Fibroblast of skin of back (primary cell): ENCODE measurements around the gene NOD1.
A peak's percentile ranks its signal among the peaks of the same experiment; 100 is the strongest.

Experiments used
- DNase-seq: peaks from one replicate; pipeline ENCODE4 v3.0.0-alpha.2; 2013

Gene NOD1

DNA sequence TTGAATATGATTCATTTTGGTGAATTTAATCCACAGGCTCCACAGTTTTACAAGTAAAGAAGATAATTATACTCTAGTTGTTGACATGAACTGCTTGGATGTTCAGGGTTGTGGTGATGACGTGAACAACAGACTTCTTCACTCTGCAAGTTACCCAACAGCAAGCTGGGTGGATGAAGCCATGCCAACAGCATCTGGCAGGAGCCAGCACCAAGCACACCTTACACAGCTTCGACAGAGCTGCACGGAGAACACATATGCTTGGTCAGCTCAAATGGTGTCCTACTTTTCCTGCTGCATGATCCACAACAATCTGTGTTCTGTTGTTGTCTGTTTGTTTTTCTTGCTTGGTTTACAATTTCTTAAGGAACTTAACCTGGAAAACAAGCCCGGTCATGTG is 9.8 kb downstream of the NOD1 start:
- no peak for DNase-seq

DNA sequence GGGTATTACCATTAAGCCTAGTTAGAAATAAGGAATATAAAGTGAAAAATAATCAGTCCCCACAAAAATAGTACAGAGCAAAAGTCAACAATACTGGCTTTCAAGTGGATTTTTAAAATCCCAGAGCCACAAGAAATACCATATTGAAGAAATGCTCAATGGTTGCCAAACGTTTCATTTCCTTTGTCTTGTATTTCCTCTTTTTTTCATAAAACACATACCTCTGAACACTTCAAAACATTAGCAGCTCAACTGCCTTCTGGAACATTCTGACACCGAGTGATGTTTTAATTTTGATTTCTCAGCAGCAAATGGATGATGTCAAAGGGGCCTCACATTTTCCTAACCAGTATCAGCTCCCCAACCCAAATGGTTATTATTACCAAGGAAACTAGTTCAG is 10.5 kb downstream of the NOD1 start:
- DNase-seq: no peak

DNA sequence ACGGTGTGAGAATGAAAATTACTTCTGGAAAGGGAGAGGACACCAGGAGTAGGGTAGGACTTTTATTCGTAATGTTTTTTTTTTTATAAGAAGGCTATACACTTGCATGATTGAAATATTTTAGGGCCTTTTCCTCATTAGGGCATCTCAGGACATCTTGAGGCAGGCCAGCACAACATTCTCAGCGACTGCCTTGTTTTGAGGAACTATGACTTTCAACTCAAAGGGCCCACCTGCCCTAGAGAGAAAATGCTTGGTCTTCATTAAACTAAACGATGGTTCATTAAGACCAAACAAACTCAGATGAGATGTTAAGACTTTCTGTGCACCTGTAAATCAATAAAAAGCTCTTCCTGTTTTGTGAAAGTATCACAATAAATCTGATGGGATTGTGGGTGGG is 11.3 kb downstream of the NOD1 start:
- no peak for DNase-seq

DNA sequence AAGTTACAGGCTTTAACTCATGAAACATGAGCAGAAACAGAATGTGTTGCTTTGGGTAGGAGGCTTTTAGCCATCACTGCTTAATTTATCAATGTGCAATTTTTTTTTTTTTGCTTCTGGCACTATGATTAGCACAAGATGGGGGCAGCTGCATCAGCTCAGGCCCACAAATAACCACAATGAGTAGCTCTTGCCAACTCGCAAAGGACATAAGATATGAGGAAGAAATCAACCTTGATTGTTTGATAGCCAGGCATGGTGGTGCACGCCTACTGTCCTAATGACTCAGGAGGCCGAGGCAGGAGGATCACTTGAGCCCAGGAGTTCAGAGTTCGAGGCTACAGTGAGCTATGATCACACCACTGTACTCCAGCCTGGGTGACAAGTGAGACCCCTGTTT is 12.3 kb downstream of the NOD1 start:
- DNase-seq: no peak

DNA sequence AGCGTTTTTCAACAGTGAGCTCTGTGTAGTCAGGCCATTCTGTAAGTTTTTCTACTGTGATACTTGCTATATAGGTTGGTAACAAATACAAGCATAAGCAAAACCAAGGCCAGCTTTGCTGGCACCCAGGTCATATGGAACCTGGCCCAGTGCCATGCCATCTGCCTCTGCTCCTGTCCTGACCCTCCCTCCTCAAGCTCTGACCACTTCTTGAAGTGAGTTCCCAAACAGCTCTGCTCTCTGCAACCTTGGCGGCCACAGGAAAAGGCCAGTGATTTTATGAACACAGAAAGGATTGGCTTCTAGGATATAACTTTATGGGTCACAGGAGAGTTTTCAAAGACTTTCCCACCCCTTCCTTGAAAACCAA is 12.8 kb downstream of the NOD1 start:
- no peak for DNase-seq

DNA sequence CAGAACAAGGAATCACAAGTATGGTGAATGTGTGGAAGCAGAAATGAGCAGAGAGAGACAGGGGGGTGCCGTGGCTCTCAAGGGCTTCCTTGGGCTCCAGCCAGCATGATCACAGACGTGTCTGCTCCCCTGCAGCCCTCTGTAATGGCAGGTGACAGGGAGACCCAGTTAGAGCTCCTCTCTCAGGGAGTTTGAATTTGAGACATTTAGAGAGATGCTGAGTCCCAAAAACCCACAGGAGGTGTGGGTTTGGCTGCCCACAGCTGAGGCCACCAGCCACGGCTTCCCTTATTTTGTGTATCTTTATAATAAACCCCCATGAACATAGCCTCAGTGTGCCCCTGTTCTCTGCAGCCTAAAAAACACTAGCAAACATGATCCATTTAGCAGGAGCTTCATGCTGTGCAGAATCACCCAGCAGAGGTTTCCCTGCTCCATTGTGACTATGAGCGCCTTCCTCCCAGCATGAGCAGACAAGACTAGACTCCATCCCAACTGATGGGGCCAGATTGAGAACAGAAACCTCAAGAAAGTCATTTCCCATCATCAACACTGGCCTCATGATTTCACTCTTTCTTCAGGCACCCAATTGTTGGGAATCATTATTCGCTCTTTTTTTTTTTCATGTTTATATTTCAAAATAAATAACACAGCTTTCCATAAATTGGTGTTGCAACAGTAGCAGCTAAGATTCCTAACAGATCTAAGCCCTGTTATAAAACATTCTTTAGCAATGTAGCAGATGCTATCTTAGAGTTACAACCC is 13.4 kb downstream of the NOD1 start:
- DNase-seq: no peak

DNA sequence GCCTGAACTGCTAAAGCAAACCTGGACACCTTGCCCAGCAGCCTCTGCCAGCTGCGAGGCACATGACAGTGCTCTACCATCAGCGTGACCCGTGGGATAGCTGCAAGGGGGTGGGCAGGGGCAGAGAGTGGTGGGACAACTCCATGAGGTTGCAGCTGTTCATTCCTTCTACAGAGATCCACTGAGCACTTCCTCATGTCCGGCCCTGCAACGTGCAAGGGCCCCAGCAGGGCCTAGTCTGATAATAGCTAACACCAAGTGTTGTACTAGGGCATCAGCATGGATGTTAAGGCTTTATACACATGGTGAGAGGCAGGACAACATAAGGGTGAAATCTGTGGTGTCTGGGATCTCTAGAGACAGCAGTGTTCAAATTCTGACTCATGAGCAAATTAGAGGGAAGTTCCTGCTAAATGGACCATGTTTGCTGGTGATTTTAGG is 14.3 kb downstream of the NOD1 start:
- DNase-seq: no peak

DNA sequence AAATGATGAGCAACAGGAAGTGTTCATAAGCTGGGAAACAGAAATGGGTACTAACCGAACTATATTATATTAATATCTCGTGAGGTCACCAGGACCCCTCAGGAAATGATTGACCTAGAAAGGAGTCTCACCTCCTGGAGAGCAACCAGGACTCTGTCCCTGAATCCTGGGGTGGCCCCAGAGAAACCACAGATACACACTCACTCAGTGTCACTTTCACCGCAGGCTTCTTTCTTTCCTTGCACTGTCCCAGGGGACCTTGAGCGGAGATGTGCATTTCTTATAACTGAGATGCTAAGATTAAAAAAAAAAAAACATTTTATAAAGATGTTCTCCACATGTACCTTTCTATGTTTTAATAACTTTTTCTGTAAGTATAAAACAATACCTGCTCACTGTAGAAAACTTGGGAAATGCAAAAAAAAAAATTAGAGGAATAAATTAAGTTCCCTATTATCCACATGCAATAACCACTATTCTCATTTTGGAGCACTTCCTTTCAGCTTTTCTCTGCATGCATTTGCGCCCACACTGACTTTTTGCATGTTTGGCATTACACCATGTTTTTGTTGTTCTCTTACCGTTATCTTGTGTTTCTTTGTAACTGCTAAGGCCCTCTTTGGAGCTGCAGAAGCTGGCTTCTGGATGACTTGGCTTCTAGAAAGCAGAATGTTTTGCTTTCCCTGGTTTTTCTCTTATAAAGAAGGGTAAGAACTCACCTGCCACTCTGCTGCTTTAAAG is 15.0 kb downstream of the NOD1 start:
- no peak for DNase-seq

DNA sequence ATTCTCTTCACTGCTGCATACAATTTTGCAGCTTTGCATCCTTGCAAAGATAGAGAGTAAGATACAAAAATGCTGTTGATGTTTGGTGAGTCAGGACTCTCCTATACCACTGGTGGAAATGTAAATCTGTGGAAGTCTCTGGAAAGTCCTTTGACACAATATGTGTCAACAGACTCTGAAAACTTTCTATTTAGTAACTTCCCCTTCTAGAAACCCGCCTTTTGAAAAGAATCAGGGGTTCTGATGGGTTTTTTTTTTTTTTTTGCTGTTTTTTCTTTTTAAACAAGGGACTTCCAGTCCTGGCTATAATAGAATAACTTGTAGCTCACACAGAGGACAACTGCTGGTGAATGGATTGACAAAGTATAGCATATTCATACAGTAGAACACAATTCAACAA is 16.4 kb downstream of the NOD1 start:
- no peak for DNase-seq

DNA sequence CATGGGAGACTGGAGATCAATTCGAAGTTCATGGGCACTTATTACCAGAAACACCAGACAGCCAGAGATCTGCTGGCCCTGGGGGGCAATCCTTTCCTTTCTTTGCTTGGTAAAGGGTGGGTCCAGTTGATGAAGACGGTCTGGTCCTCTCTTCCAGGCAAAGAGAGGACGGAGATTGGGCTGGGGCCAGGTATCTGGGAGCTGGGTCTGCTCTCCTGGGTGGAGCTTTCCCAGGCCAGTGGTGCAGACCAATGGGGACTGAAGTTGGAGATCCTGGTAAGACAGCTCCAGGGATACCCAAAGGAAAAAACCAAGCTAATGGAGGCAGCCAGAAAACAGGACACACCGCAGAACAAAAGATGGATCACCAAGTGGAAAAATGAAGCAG is 18.3 kb downstream of the NOD1 start:
- no peak for DNase-seq

DNA sequence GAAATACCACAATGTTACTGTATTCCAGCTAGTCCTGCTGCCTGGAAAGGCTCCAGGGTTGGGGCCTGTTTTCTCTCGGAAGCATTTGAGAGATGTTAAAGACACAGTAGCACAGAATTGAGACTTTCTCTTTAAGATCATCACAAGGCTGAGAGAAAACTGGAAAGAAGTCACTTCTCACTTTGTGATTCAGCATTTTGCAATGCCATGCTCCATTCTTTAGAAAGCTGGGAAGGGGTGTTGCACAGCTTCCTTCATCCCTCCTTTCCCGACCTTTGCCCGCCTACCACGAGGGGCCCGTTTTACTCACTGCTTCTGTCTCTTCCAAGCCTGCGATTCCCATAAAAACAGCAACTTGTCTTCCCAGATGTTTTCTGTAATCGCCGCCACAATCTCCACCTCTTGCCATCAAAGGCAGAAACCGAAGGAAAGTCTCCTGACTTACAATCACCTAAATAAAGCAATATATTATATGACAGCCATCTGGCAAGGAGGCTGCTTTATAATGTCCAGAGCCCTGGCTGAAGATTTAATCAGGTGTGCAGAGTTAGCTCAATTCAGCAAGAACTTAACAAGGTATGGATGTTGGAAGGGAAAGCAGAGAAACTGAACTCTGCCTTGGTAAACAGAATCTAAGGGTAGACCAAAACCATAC is 18.9 kb downstream of the NOD1 start:
- peak; percentile 94 for DNase-seq

DNA sequence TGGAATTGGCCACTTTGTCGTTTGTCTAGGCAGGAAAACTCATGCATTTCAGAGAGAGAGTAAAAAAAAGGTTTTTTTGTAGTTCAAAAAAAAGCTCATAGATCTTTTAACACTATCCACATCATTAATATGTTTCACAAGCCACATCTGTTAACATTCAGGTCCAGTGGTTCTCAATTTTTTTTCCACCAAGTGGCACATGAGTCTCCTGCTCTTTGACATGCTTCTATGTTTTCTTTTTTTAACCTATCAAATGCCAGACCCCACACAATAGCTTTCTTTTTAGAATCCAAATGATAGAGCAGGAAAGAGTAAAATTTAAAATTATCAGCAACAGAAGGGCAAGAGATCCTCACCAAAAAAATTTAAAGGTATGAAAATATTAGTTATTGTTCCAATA is 20.3 kb downstream of the NOD1 start:
- no peak for DNase-seq

DNA sequence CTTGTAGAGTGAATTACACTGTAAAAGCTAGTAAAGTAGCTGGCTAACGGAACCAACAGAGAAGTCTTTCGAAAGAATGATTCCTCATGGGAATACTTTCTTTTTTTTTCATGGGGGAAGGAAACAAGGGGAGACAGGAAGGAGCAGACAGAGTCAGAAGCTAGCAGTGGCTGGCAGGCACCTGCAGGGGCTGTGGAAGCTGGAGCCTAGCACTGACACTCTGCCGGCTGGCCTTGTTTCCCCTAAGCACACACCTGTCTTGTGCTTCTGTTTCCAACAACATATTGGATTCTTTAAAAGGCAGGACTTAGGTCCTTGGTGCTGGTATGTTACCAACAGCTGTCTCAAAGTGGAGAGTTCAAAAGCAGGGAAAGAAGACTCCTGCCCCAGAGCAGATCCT is 24.7 kb downstream of the NOD1 start:
- DNase-seq: no peak

DNA sequence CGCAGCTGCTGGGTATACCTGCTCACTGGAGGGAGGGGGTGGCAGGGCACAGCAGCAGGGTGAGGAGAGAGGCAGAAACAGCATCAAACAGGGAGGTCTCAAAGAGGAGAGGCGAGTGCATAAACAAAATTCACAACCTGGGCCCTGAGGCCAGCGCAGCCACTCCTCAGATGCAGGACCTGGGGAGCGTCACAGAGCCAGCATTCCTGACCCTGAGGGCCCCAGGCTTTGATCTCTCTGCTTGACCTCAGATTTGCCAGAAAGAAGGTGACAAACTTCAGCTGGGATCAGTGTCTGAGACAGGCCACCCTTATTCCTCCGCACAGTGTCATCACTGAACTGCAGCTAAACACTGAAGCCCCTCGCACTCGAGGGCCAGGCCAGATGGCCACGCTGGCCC is 25.6 kb downstream of the NOD1 start:
- DNase-seq: no peak

DNA sequence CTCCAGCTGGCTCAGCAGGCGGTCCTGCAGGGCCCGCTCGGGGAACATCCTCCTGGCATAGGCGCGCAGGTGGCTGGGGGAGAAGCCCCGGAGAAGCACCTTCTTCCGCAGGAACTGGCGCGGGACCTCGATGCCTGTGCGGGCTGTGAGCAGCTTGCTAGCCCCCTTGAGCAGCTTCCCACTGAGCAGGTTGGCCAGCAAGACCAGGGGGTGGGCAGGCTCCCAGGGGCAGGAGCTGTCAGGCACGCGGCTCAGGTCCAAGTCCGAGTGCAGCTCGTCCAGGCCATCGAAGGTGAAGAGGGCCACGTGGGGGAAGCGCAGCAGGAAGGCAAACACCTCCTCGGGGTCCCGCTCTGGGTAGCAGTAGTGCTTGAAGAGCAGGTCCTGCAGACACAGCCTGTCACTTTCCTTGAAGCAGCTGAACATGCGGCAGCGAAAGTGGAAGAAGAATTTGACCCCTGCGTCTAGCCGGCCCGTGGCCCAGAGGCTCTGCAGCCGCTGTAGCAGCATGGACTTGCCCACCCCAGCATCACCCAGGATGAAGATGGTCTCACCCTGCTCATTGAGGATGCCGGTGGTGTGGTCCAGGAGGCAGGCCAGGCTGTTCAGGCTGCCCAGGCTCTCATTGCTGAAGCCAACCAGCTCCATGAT is 26.2 kb downstream of the NOD1 start:
- no peak for DNase-seq

DNA sequence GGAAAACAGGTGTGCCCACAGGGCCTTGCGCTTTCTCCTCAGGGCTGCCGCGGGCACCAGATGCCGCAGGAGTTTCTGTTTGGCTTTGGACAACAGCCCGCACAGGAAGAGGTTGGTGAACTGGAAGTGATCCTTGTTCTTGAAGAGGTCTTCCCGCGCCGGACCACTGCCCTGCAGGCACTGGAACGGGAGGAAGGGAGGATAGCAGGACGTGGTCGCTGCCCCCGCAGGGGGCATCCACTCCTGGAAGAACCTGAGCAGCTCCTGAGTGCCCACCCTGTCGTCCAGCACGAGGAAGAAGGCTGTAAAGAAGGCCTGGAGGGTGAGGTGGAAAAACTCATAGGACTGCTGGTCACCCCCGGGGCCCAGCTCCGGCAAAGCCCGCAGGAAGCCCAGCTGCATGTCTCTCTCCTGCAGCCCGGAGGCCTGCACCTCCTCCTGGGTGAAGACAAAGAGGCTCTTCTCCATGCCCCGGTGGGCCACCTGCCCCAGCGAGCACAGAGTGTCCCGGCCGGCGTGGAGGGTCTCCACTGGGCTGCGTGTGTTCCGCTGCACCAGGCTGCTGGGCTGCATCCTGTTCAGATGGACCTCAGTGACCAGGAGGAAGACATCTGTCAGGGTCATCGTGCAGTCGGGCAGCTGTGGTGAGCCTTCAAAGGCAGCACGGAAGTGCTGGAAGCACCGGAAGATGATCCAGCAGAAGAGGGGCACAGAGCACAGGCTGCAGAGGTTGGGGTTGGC is 26.9 kb downstream of the NOD1 start:
- DNase-seq: no peak

DNA sequence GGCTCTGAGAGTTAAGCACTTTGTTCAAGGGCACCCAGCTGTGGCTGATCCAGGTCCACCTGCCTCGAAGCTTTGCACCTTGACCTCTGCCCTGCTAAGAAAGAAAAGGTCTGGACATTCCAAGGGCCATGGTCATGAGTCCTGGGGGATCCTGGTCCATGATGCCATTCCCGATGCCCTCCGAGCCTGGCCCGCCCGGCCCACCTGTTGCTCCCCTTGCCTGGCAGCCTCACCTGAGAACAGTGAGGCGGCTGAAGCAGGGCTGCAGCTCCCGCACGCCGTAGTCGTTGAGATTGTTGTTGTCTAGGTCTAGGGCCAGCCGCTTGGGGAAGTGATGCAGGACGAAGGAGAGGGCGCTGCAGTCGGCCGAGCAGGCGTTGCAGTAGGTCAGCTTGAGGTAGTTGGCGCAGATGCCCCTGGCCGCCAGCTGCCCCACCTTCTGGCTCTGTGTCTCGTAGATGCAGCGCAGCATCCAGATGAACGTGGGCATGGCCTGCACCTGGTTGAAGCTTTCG is 27.5 kb downstream of the NOD1 start:
- no peak for DNase-seq

DNA sequence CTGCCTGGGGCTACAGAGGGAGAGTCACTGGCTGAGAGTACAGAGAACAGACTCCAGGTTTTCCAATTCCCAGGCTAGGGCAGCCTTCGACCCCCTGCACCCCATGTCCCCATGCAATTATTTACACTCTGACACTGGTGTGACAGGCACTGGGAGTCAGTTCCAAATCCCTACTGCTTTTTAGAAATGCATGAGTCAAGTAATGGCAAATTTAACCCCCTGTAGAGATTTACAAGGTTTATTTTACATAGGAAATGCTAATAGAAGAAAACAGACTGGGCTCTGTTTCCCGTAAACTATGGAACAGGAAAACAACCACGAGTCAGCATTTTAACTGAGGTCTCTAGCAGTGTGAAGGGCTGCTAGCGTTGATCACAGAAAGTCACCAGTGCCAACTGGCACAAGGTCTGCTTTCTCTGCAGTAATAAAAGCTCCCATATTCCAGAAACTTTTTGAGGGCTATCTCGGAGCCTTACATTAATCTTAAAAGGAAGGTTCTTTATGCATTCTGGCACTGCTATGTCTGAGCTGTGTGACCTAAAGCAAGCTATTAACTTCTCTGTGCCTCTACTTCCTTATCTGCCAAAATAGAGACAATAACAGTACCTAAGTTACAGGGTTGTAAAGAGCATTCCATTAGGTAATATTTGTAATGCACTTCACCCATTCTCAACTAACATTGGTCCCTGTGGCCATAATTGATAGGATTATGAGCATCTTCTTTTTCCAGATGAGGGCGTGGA is 28.2 kb downstream of the NOD1 start:
- no peak for DNase-seq

DNA sequence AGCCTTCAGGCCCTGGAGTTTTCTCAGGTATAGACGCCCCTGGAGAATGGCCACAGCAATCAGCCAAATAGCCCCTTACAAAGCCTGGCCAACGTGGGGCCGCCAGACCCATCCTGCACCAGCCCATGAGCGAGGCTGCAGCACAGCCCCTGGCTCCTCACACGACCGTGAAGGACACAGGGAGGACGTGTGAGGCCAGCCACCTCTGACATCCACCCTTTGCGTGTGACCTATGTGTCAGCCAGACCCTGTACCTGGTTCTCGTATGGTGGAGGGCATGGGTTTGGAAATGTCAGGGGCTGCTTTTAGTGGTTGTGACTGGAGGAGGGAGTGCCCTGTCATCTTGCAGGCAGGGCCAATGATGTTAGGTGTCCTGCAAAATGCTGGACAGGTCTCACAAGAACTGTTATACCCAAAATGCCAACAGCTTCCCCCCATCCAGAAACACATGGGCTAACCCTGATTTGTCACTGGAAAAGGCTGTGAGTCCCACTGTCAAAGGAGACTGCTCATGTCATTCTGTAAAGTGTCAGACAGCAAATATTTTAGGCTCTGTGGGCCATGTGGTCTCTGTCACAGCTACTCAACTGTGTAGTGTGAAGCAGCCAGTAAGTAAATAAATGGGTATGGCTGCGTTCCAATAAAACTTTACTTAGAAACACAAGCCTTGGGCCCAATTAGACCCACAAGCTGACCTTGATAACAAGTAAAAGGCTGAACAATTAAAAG is 30.0 kb downstream of the NOD1 start:
- no peak for DNase-seq

DNA sequence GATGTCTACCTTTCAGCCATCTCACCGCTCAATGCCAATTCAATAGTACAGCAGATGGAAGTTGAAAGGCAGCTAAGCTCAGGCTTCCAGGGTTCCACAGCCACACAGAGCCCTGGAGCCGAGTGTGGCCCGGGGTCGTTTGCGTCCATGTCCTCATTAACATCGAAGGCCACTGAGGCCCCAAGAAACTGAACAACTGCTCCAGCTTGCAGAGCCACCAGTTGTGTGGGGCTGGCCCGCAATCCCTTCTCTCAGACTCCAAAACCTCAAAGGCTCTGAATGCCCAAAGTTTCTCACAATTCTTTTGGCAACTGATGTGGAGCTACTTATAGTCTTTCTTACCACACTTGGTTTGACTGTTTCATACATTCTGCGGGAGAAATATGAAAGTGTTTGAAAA is 31.1 kb downstream of the NOD1 start:
- DNase-seq: no peak

DNA sequence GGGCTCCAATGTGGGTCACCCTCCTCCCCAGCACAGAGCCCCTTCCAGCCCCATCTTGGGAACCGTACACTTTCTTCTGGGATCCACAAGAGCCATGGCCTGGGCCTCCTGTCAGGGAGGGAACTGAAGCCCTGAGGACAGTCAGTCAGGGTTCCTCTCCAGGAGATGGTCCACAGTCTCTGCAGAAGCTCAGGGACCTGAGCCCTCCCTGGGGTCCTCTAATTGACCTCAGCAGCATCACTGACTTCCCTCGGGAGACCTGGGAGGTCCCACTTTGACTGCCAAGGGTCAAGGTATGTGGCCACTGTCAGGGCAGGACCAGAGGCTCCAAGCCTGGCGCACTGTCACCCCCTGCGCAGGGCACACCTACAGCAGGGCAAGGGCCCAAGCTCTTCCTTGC is 32.3 kb downstream of the NOD1 start:
- DNase-seq: no peak
